SH-SY5Y (cell line): ENCODE data around the gene FAM200C.

ENCODE experiments used
- GATA2 ChIP-seq: IDR thresholded peaks from 2 replicates; pipeline ENCODE4 v1.6.1; 2011; ENCODE audit warnings: mild to moderate bottlenecking, low read depth, low read length
- GATA3 ChIP-seq: IDR thresholded peaks from 2 replicates; pipeline ENCODE4 v1.6.1; 2011; ENCODE audit warnings: low read depth, mild to moderate bottlenecking, low read length, moderate library complexity

- no peak for TF ChIP-seq GATA3
- TF ChIP-seq GATA2 = no peak
Measured at GRCh38 chr5:160427607-160428006, 27.8 kb upstream of the FAM200C start.
